ENCODE results near the gene EEF1A2.

The EEF1A2 gene

GRCh38 chr20:63519668-63520503 is 21.0 kb upstream of the EEF1A2 start:
- no peak for DNase-seq

GRCh38 chr20:63518946-63519667 is 20.2 kb upstream of the EEF1A2 start:
- no peak for DNase-seq

- no peak for DNase-seq
Measured at GRCh38 chr20:63518351-63518861, 19.5 kb upstream of the EEF1A2 start.

GRCh38 chr20:63517376-63518309 is 18.8 kb upstream of the EEF1A2 start:
- DNase-seq: no peak

- DNase-seq: peak; percentile 47
Measured at GRCh38 chr20:63514520-63514919, 15.6 kb upstream of the EEF1A2 start.

GRCh38 chr20:63513207-63513606 is 14.3 kb upstream of the EEF1A2 start:
- DNase-seq: no peak

- DNase-seq: peak; percentile 5
Measured at GRCh38 chr20:63509088-63509564, 10.2 kb upstream of the EEF1A2 start.

GRCh38 chr20:63508072-63508768 is 9.3 kb upstream of the EEF1A2 start:
- no peak for DNase-seq

GRCh38 chr20:63507083-63507743 is 8.3 kb upstream of the EEF1A2 start:
- DNase-seq: no peak

GRCh38 chr20:63505723-63506122 is 6.8 kb upstream of the EEF1A2 start:
- no peak for DNase-seq

- no peak for DNase-seq
Measured at GRCh38 chr20:63505281-63505680, 6.4 kb upstream of the EEF1A2 start.

- DNase-seq: no peak
Measured at GRCh38 chr20:63504642-63505041, 5.8 kb upstream of the EEF1A2 start.

GRCh38 chr20:63503524-63503923 is 4.6 kb upstream of the EEF1A2 start:
- no peak for DNase-seq

GRCh38 chr20:63502671-63503172 is 3.8 kb upstream of the EEF1A2 start:
- DNase-seq: no peak

GRCh38 chr20:63501818-63502670 is 3.2 kb upstream of the EEF1A2 start:
- no peak for DNase-seq

- DNase-seq: no peak
Measured at GRCh38 chr20:63500902-63501817, 2.3 kb upstream of the EEF1A2 start.

- DNase-seq: no peak
Measured at GRCh38 chr20:63500151-63500901, 1.4 kb upstream of the EEF1A2 start.

- DNase-seq: no peak
Measured at GRCh38 chr20:63499338-63499969, 571 bp upstream of the EEF1A2 start.
